ENCODE results near the gene NDFIP1.

GRCh38 chr5:142115937-142116614 lies 7.5 kb downstream of the NDFIP1 start:
- no peak for TF ChIP-seq CTCF (conservative IDR thresholded peaks at IDR 0.05; ENCODE audit: low read depth, low read length)
- no peak for TF ChIP-seq EZH2 (IDR thresholded peaks at IDR 0.05; ENCODE audit: borderline replicate concordance, low read depth, low read length, poor library complexity, severe bottlenecking)
